ENCODE data around the gene KRTAP5-2.

KRTAP5-2 gene

GRCh38 chr11:1568441-1568911, 29.6 kb downstream of the KRTAP5-2 start:
- DNase-seq (ENCODE audit: low read depth in 3 of 3, low spot score in 1 of 3): no peak

- no peak for DNase-seq (ENCODE audit: low read depth in 3 of 3, low spot score in 1 of 3)
Observed at GRCh38 chr11:1567721-1568100, 30.4 kb downstream of the KRTAP5-2 start.

GRCh38 chr11:1567052-1567720, 30.9 kb downstream of the KRTAP5-2 start:
- no peak for DNase-seq (ENCODE audit: low read depth in 3 of 3, low spot score in 1 of 3)

DNA sequence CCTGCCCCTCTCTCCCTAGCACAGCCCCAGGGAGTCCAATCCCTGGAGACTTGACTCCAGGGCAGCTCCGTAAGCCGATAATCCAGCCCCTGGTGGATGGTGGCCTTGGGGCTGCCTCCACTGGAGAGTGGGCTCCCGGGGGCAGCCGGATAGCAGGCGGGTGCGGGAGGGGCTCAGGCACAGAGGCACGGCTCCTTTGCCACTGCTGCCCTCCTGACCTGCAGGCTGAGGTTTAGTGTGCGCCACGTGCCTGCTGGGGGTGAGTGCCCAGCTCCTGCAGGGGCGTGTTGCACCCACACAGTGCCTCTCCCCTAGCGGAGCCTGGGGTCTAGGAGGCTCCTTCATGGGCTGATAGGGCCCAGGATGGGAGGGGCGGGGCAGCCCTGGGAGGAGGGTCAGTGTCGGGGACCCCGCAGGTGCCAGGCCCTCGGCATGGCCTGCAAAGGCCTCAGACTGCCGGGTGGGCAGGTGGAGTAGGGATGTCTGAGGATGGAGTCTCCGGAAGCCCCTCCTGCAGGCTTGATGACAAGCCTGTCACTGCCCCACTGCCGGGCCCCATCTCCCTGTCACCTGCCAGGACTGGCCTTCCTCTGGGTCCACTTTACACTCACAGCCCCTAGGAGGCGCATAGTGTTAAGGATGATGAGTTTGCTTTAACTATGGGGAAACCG, 31.6 kb downstream of the KRTAP5-2 start:
- DNase-seq (ENCODE audit: low read depth in 3 of 3, low spot score in 1 of 3): no peak

DNA sequence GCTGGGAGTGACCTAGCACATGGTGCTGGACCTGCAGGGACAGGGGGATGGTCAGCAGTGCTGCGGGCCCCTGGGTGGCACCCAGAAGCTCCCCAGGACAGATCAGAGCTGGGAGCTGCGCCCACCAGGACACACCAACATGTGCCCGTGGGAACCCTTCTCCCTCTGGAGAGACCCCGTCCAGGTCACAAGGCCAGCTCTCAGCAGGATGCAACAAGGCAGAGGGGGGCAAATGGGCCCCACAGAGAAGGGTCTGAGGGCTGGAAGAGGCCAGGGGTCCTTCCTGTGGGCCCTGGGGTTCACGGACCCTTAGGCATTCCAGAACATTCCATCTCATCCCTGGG, 32.2 kb downstream of the KRTAP5-2 start:
- DNase-seq (ENCODE audit: low read depth in 3 of 3, low spot score in 1 of 3): no peak

- no peak for DNase-seq (ENCODE audit: low read depth in 3 of 3, low spot score in 1 of 3)
Observed at GRCh38 chr11:1565173-1565903, 32.8 kb downstream of the KRTAP5-2 start.

DNA sequence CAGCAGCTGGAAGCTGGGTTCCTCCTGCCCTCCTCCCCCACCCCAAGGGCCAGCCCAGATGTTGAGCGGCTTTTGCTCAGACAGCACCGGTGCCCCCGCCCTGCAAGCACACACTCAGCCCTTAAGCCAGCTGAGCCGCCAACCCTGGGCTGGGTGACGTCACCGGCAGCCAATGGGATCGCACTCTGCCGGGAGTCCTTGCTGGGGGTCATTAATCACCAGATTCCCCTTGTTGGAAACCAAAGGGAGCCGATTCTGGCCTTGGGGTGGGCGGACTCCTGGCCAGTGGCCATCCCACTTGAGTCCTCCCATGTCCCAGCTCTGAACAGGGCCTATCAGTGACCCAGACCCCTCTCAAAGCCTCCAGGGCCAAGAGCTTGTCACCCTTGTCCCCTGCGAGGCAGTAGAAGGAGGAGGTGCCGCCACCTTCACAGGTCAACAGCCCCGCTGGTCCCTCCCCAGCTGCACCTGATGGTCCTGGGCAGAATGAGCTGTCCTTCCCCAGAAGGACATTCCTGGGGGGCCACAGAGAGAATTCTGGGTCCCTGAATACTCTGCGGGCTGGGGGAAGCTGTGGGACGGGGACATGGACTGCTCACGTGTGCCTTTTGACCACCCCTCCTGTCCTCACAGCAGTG, 33.4 kb downstream of the KRTAP5-2 start:
- DNase-seq (ENCODE audit: low read depth in 3 of 3, low spot score in 1 of 3): no peak

- DNase-seq (ENCODE audit: low read depth in 3 of 3, low spot score in 1 of 3): no peak
Observed at GRCh38 chr11:1563697-1564534, 34.2 kb downstream of the KRTAP5-2 start.

DNA sequence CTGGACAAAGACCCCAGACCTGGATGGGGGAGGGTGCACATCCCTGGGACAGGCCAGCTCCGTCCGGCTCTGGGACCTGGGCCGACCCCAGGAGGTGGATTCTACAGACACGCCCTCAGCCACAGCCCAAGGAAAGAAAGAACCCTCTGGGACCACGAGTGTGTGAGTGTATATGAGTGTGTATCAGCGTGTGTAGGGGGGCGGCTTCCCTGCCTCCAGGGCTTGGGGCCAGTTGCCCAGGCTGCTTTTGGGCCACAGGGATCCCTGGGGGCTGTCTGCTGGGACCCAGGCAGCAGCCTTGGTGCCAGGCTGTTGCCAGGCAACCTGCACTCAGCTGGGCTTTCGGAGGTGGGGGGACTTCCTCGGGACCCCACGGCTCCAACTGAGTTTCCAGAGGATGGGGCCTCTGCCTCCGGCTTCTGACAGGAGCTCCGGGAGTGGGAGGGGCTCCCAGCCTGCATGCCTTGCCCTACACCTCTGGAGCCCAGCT, 34.9 kb downstream of the KRTAP5-2 start:
- no peak for DNase-seq (ENCODE audit: low read depth in 3 of 3, low spot score in 1 of 3)

- DNase-seq (ENCODE audit: low read depth in 3 of 3, low spot score in 1 of 3): no peak
Observed at GRCh38 chr11:1562469-1563148, 35.5 kb downstream of the KRTAP5-2 start.

DNA sequence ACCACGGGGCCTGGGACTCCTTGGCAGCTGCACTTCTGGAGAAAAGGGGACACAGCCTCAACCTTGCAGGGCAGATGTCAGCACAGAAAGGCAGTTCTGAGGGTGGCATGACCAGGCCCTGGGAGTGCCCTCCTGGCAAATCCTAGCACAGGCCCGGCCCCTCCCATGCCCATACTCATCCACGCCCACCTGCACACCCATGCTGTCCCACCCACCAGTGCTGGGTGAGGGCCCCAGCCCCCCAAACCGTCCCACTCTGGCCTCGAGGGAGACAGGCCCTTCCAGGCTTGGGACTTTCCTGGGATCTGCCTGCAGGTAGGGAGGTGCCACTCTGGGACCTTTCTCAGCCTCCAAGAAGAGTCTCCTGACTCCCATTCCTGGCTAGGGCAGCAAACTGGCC, 36.1 kb downstream of the KRTAP5-2 start:
- DNase-seq (ENCODE audit: low read depth in 3 of 3, low spot score in 1 of 3): no peak

DNA sequence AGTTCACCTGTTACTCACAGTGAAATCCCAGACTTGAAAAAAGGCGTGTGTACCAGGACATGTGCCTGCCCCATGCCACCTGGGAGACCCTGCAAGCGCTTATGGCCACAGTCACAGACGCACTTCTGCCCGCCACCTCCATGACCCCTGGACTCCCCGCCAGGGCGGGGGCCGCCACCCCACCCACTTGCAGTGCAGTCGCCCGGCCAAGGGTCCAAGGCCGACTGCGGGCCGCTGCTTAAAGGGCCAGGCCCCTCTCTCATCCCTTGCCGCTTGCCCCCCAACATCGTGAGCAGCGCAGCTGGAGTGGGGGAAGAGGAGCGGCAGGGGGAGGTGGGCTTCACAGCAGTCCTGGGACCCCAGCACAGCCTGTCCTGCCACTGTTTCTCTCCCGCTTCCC, 36.8 kb downstream of the KRTAP5-2 start:
- DNase-seq (ENCODE audit: low read depth in 3 of 3, low spot score in 1 of 3): no peak

GRCh38 chr11:1560649-1561251, 37.3 kb downstream of the KRTAP5-2 start:
- no peak for DNase-seq (ENCODE audit: low read depth in 3 of 3, low spot score in 1 of 3)

DNA sequence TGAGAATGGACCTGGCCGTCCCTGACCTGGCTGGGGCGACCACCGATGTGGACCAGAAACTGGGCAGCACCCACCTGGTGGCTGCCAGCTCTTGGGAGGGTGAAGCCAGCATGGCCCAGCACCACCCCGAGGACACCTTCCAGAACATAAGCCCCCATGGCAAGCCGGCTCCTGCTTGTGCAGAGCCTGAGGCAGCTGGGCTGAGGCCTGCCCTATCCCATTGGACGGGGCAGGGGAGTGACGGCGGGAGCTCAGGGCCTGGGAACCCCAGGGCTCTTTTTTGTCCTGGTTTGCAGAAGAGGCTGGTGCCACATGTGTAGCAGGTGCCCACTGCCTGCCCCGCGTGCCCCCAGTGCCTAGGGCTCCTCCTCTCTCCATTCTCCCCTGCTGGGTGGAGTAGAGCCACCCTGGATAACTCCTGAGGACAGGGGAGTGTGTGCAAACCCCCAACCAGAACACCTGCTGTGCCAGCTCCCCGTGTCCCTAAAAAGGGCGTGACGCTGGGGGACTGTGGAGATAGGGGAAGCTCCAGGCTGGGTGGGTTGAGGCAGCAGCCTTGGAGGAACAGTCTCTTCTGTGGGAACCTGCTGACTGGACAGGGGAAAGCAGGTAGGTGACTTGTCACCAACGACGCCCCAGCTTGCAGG, 38.0 kb downstream of the KRTAP5-2 start:
- no peak for DNase-seq (ENCODE audit: low read depth in 3 of 3, low spot score in 1 of 3)

- no peak for DNase-seq (ENCODE audit: low read depth in 3 of 3, low spot score in 1 of 3)
Observed at GRCh38 chr11:1559111-1559951, 38.8 kb downstream of the KRTAP5-2 start.

- no peak for DNase-seq (ENCODE audit: low read depth in 3 of 3, low spot score in 1 of 3)
Observed at GRCh38 chr11:1558775-1559110, 39.4 kb downstream of the KRTAP5-2 start.

DNA sequence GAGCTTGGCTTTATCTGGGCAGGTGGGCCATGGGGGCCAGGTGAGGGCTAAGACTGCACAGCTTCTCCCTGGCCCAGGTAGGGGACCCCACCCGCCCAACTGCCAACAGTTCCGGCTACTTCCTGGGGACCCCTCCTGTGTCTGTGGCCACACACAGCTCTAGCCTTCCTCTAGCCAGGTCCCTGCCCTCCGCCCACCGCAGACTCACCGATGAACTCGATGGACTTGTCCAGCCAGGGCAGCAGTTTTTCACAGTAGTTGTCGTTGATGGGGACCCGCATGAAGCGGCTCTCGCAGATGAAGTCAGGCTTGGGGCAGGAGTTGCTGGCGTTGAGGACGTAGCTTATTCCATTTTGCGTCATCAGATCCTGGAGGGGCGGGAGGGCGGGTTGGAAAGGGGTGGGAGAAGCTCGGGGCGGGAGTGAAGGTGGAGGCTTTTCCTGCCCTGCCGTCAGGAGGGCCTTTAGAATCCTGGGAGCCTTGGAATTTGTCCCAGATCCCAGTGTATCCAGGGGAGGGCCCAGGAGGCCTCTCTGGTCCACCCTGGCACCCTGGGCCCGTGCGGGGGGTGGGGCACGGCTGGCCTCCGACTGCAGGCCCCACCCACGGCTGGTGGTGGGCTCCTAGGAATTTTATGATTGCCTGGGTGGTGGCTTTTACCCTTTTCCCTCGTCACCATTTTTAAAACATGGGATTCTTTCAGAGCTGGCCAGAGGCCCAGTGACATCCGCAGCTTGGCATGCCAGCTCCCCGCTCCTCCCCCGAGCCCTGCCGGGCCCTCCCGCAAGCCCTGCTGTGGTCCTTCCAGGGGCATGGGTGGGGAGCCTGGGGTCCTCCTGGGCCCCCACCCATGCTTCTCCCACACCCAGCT, 40.0 kb downstream of the KRTAP5-2 start:
- no peak for DNase-seq (ENCODE audit: low read depth in 3 of 3, low spot score in 1 of 3)

All from stimulated activated CD4-positive, alpha-beta T cell treated with anti-CD3 and anti-CD28 coated beads, TNF-alpha, amount 100 ng/mL, for 1 hour (primary cell).